H1 (cell line): ENCODE results near the gene SCAI. TPM values are rescaled to one million over a fixed set of nuclear protein-coding genes. Genes with fewer than 3 reads are reported as not detected.

Experiments
- CTCF ChIA-PET: fragments of 300-600 bp; sonication (Branson Sonifier 250); formaldehyde crosslinking; loops from one replicate; lab custom pipeline; 2021; ENCODE audit not compliant: partially characterized antibody; lab: Charles Lee
- POLR2A ChIA-PET: fragments of 300-600 bp; sonication (Branson Sonifier 250); formaldehyde crosslinking; loops from one replicate; lab custom pipeline; 2021; ENCODE audit warnings: inconsistent platforms; ENCODE audit not compliant: partially characterized antibody; lab: Charles Lee
- DNase-seq, 2 experiments: peaks; one replicate each; pipeline versions ENCODE4 v3.0.0 to v3.0.0-alpha.2; 2010 to 2022; ENCODE audit warnings: low spot score in 2 of 2, low read depth in 1 of 2, mixed read lengths in 1 of 2
- FAIRE-seq: peaks from 2 replicates; lab custom pipeline; 2011; peaks lifted over from hg19 to GRCh38; lab: Jason Lieb, UNC
- H2AFZ ChIP-seq: 2 replicates; pipeline ENCODE4 v1.8.1; 2012; ENCODE audit warnings: low read length, inconsistent platforms
- H2AK5ac ChIP-seq: 2 replicates; pipeline ENCODE4 v1.6.1; 2013; ENCODE audit warnings: low read depth, low read length
- H2BK120ac ChIP-seq: replicated peaks from 2 replicates; pipeline ENCODE3; 2013; ENCODE audit warnings: low read depth, low read length, inconsistent platforms
- H2BK12ac ChIP-seq: 2 replicates; pipeline ENCODE4 v1.6.1; 2013; ENCODE audit warnings: low read depth, low read length
- H2BK15ac ChIP-seq: 2 replicates; pipeline ENCODE4 v1.6.1; 2013; ENCODE audit warnings: low read length
- H2BK20ac ChIP-seq: 2 replicates; pipeline ENCODE4 v1.6.1; 2013; ENCODE audit warnings: low read length
- H2BK5ac ChIP-seq: 2 replicates; pipeline ENCODE4 v1.6.1; 2013; ENCODE audit warnings: low read depth, low read length
- H3K14ac ChIP-seq: 2 replicates; pipeline ENCODE4 v1.6.1; 2013; ENCODE audit warnings: inconsistent platforms; ENCODE audit not compliant: insufficient read length
- H3K18ac ChIP-seq: 2 replicates; pipeline ENCODE4 v1.6.1; 2013; ENCODE audit warnings: low read length; ENCODE audit errors: extremely low read depth
- H3K23ac ChIP-seq: 2 replicates; pipeline ENCODE4 v1.6.1; 2013; ENCODE audit warnings: inconsistent platforms; ENCODE audit not compliant: insufficient read length
- H3K23me2 ChIP-seq: 2 replicates; pipeline ENCODE4 v1.6.1; 2013; ENCODE audit warnings: low read depth, low read length
- H3K27ac ChIP-seq: 2 replicates; pipeline ENCODE4 v1.6.1; 2011; ENCODE audit warnings: low read depth, low read length, inconsistent platforms
- H3K27me3 ChIP-seq, 4 experiments: replicated peaks in 1 of 4; 1 replicate in 1 of 4; 2 replicates in 3 of 4; pipeline versions ENCODE4 v1.6.1 to v1.8.1; 2011 to 2013; ENCODE audit warnings: low read length in 3 of 4, mild to moderate bottlenecking in 3 of 4, inconsistent platforms in 2 of 4, mixed read lengths in 2 of 4, moderate library complexity in 1 of 4; ENCODE audit not compliant: control insufficient read depth in 3 of 4, insufficient read depth in 3 of 4; ENCODE audit errors: extremely low read depth in 1 of 4
- H3K36me3 ChIP-seq, 4 experiments: 2 replicates each; pipeline versions ENCODE4 v1.6.1 to v1.8.1; 2011 to 2013; ENCODE audit warnings: mild to moderate bottlenecking in 4 of 4, low read length in 3 of 4, moderate library complexity in 2 of 4, control low read depth in 1 of 4, inconsistent platforms in 1 of 4; ENCODE audit not compliant: insufficient read depth in 4 of 4, control insufficient read depth in 2 of 4
- H3K4ac ChIP-seq: replicated peaks from 2 replicates; pipeline ENCODE3; 2013; ENCODE audit warnings: low read length, low read depth, mixed read lengths, inconsistent platforms; ENCODE audit not compliant: insufficient read length
- H3K4me1 ChIP-seq, 4 experiments: replicated peaks in 1 of 4; 1 replicate in 1 of 4; 2 replicates in 3 of 4; pipeline versions ENCODE4 v1.6.1 to v1.8.1; 2011 to 2013; ENCODE audit warnings: low read length in 3 of 4, inconsistent platforms in 2 of 4, mixed read lengths in 1 of 4; ENCODE audit not compliant: insufficient read depth in 4 of 4, control insufficient read depth in 3 of 4
- H3K4me2 ChIP-seq, 2 experiments: 2 replicates each; pipeline versions ENCODE4 v1.6.1 to v1.8.1; 2011 to 2013; ENCODE audit warnings: low read depth in 2 of 2, low read length in 2 of 2, control low read depth in 1 of 2, inconsistent platforms in 1 of 2, mild to moderate bottlenecking in 1 of 2; ENCODE audit not compliant: insufficient read depth in 1 of 2
- H3K4me3 ChIP-seq, 4 experiments: fragments of 200-600, 300-600 bp in 1 of 4; sonication (generic), shearing (Covaris generic), sonication (Bioruptor Twin) in 1 of 4; 2 replicates each; pipeline versions ENCODE4 v1.5.1 to v1.8.1; 2011 to 2016; ENCODE audit warnings: low read length in 4 of 4, low read depth in 3 of 4, control low read depth in 2 of 4, inconsistent platforms in 2 of 4, mild to moderate bottlenecking in 2 of 4, mixed read lengths in 1 of 4, moderate library complexity in 1 of 4; ENCODE audit not compliant: insufficient read depth in 2 of 4; ENCODE audit errors: extremely low read depth in 1 of 4
- H3K56ac ChIP-seq: replicated peaks from 2 replicates; pipeline ENCODE3; 2013; ENCODE audit warnings: low read depth, mild to moderate bottlenecking, mixed read lengths, low read length, inconsistent platforms; ENCODE audit not compliant: insufficient read length
- H3K79me1 ChIP-seq: 2 replicates; pipeline ENCODE4 v1.6.1; 2013; ENCODE audit warnings: low read depth, low read length, control low read depth
- H3K79me2 ChIP-seq, 2 experiments: 2 replicates each; pipeline versions ENCODE4 v1.6.1 to v1.8.1; 2012 to 2013; ENCODE audit warnings: low read length in 2 of 2, mild to moderate bottlenecking in 2 of 2, inconsistent platforms in 1 of 2; ENCODE audit not compliant: insufficient read depth in 2 of 2, control insufficient read depth in 1 of 2
- H3K9ac ChIP-seq, 4 experiments: replicated peaks in 1 of 4; 1 replicate in 1 of 4; 2 replicates in 3 of 4; pipeline versions ENCODE4 v1.6.1 to v1.8.1; 2011 to 2013; ENCODE audit warnings: low read depth in 3 of 4, low read length in 3 of 4, control low read depth in 2 of 4, mild to moderate bottlenecking in 2 of 4, moderate library complexity in 2 of 4, inconsistent platforms in 1 of 4; ENCODE audit errors: extremely low read depth in 1 of 4
- H3K9me3 ChIP-seq, 2 experiments: 2 replicates each; pipeline versions ENCODE4 v1.6.1 to v1.8.1; 2012 to 2013; ENCODE audit warnings: mild to moderate bottlenecking in 2 of 2, moderate library complexity in 2 of 2, control low read depth in 1 of 2, inconsistent platforms in 1 of 2, low read depth in 1 of 2, low read length in 1 of 2, mixed read lengths in 1 of 2; ENCODE audit not compliant: insufficient read depth in 2 of 2
- H4K20me1 ChIP-seq, 2 experiments: replicated peaks in 1 of 2; 2 replicates each; pipeline versions ENCODE3 to v1.8.1; 2011 to 2013; ENCODE audit warnings: inconsistent platforms in 2 of 2, low read length in 2 of 2, mild to moderate bottlenecking in 1 of 2; ENCODE audit not compliant: insufficient read depth in 2 of 2, control insufficient read depth in 1 of 2
- H4K5ac ChIP-seq: 2 replicates; pipeline ENCODE4 v1.6.1; 2013; ENCODE audit warnings: low read length, low read depth, mixed read lengths, inconsistent platforms; ENCODE audit not compliant: insufficient read length
- H4K8ac ChIP-seq: 2 replicates; pipeline ENCODE4 v1.8.0; 2013; ENCODE audit warnings: mild to moderate bottlenecking, moderate library complexity, low read length, inconsistent platforms; ENCODE audit not compliant: insufficient read depth; ENCODE audit errors: extremely low read depth
- H4K91ac ChIP-seq: replicated peaks from 2 replicates; pipeline ENCODE3; 2013; ENCODE audit warnings: low read length, mixed read lengths, inconsistent platforms; ENCODE audit not compliant: insufficient read length
- CBX5 ChIP-seq: fragments of 300-800, 300-1000 bp; sonication (generic); IDR thresholded peaks from 2 replicates; pipeline ENCODE4 v1.7.1; 2016; ENCODE audit warnings: antibody characterized with exemption, low read length, low read depth
- CTBP2 ChIP-seq: IDR thresholded peaks from 2 replicates; pipeline ENCODE4 v1.7.0; 2011; ENCODE audit warnings: borderline replicate concordance, mild to moderate bottlenecking, moderate library complexity, mixed read lengths, low read length; ENCODE audit not compliant: insufficient read depth, insufficient read length
- EP300 ChIP-seq, 2 experiments: IDR thresholded peaks; 1 replicate in 1 of 2; 2 replicates in 1 of 2; pipeline ENCODE4 v1.6.1; 2011 to 2012; ENCODE audit warnings: low read depth in 2 of 2, low read length in 2 of 2, mild to moderate bottlenecking in 2 of 2, borderline replicate concordance in 1 of 2, inconsistent platforms in 1 of 2, moderate library complexity in 1 of 2
- EZH2 ChIP-seq: fragments of 200-600 bp; sonication (generic); IDR thresholded peaks from 2 replicates; pipeline ENCODE4 v1.7.1; 2012; ENCODE audit warnings: low read depth, mild to moderate bottlenecking, moderate library complexity, low read length, inconsistent platforms; ENCODE audit not compliant: severe bottlenecking
- HDAC2 ChIP-seq, 2 experiments: fragments of 300-600 bp in 1 of 2; sonication (generic) in 1 of 2; IDR thresholded peaks; 2 replicates each; pipeline ENCODE4 v1.6.1; 2011 to 2012; ENCODE audit warnings: low read depth in 2 of 2, low read length in 2 of 2, mild to moderate bottlenecking in 2 of 2, moderate library complexity in 2 of 2, borderline replicate concordance in 1 of 2, inconsistent platforms in 1 of 2
- JUND ChIP-seq: IDR thresholded peaks from 2 replicates; pipeline ENCODE4 v1.6.1; 2011; ENCODE audit warnings: mild to moderate bottlenecking, improper control_type of control experiment, low read length
- KDM1A ChIP-seq: fragments of 200-600, 300-600 bp; sonication (generic); IDR thresholded peaks from 2 replicates; pipeline ENCODE4 v1.7.1; 2016; ENCODE audit warnings: mild to moderate bottlenecking, low read length, borderline replicate concordance
- MAX ChIP-seq: IDR thresholded peaks from 2 replicates; pipeline ENCODE4 v1.6.1; 2012; ENCODE audit warnings: inconsistent platforms
- PHF8 ChIP-seq: fragments of 200-600 bp; sonication (generic); conservative IDR thresholded peaks from 2 replicates; pipeline ENCODE4 v1.7.1; 2012; ENCODE audit warnings: low read depth, mild to moderate bottlenecking, inconsistent platforms, low read length, moderate library complexity
- SIN3A ChIP-seq, 2 experiments: IDR thresholded peaks in 1 of 2; conservative IDR thresholded peaks in 1 of 2; 2 replicates each; pipeline ENCODE4 v1.6.1; 2011 to 2012; ENCODE audit warnings: low read length in 2 of 2, improper control_type of control experiment in 1 of 2, low read depth in 1 of 2, mild to moderate bottlenecking in 1 of 2
- SP1 ChIP-seq: IDR thresholded peaks from 2 replicates; pipeline ENCODE4 v1.6.1; 2011; ENCODE audit warnings: low read depth, low read length
- SP2 ChIP-seq: IDR thresholded peaks from 2 replicates; pipeline ENCODE4 v1.6.1; 2012; ENCODE audit warnings: mild to moderate bottlenecking, low read length, inconsistent platforms
- SUZ12 ChIP-seq: fragments of 200-600 bp; sonication (generic); IDR thresholded peaks from 2 replicates; pipeline ENCODE4 v1.6.1; 2012; ENCODE audit warnings: mild to moderate bottlenecking, inconsistent platforms, low read length, moderate library complexity, mixed read lengths
- WGBS, 2 experiments: shearing (Covaris generic) in 1 of 2; methylation state at CpG; one replicate each; pipeline versions ENCODE4 v1.1.6 to v1.1.7; 2013 to 2015; ENCODE audit warnings: low lambda C conversion rate in 2 of 2, mixed read lengths in 2 of 2, inconsistent platforms in 1 of 2, low coverage in 1 of 2, missing lambda C conversion rate in 1 of 2; ENCODE audit not compliant: insufficient replicate concordance in 2 of 2, insufficient coverage in 1 of 2, insufficient read length in 1 of 2; ENCODE audit errors: extremely low coverage in 1 of 2, missing lambda C conversion rate in 1 of 2; 5-methylcytosine and 5-hydroxymethylcytosine counted together
- polyA plus RNA-seq, 7 experiments: library from polyadenylated mRNA; depleted of rRNA in 3 of 7; stranded (reverse) in 5 of 7; unstranded in 2 of 7; fragments of >200 nt in 5 of 7; fragments of 200-250 nt in 2 of 7; gene quantifications; 1 replicate in 5 of 7; 2 replicates in 1 of 7; 4 replicates in 1 of 7; pipeline versions ENCODE4 v1.2.1 to v1.2.3, GENCODE V29; 2011 to 2013; ENCODE audit warnings: missing spikeins in 2 of 7, mixed read lengths in 2 of 7
- total RNA-seq: library from RNA; stranded (reverse); fragmentation: NEBNext Ultra II Directional; extraction: Animal tissue kit (Norgen Biotek cat#: 25700); gene quantifications from 2 replicates; pipeline ENCODE4 v1.2.1, GENCODE V29; 2021

The SCAI gene
- total and polyA plus RNA-seq, 2 of the 8 experiments (the other 6 are each of a cell fraction or from before 2014, with no cell fraction given): 6.4 to 19.8 TPM

- Histone ChIP-seq H3K9me3 (peaks cover 3 to 9% of the 10 kb centered on the region in 2 experiments; a peak in 2 of 4 replicates), H4K20me1 (no peaks in the 10 kb centered on the region), H4K5ac (no peak overlapping the region), H3K79me2 (no peaks in the 10 kb centered on the region), H3K4me3 (no peak overlapping the region), H3K27ac (no peak overlapping the region), H3K23ac (no peak overlapping the region), H3K27me3 (no peaks in the 10 kb centered on the region), H2AFZ (no peak overlapping the region), H3K4me2 (no peak overlapping the region), H3K23me2 (no peaks in the 10 kb centered on the region), H3K4ac (no peak overlapping the region), H3K9ac (no peak overlapping the region), H2AK5ac (no peak overlapping the region), H3K79me1 (no peaks in the 10 kb centered on the region), H2BK120ac (no peak overlapping the region), H3K36me3 (peaks cover 0 to 8% (median 0%) of the 10 kb centered on the region in 4 experiments; a peak in 2 of 8 replicates), H4K8ac (no peak overlapping the region), H2BK5ac (no peak overlapping the region), H2BK15ac (no peak overlapping the region), H2BK20ac (no peak overlapping the region), H4K91ac (no peak overlapping the region), H3K4me1 (no peaks in the 10 kb centered on the region), H2BK12ac (no peak overlapping the region), H3K18ac (no peak overlapping the region), H3K14ac (no peak overlapping the region), H3K56ac (no peak overlapping the region)
- FAIRE-seq (no peak), DNase-seq (no peak)
- WGBS, 2 experiments: 98% methylated on average over 2 of the region's 2 CpGs; no CpG with 5 or more reads in 1 of the 2 experiments
- ChIA-PET CTCF (no interaction called here), POLR2A (no interaction called here)
- TF ChIP-seq EP300 (IDR thresholded peaks at IDR 0.05; ENCODE audit: borderline replicate concordance in 1 of 2, low read depth in 2 of 2, low read length in 2 of 2) (no peak), MAX (no peak), SP2 (no peak), SP1 (no peak), HDAC2 (IDR thresholded peaks at IDR 0.05; ENCODE audit: borderline replicate concordance in 1 of 2, low read depth in 2 of 2, low read length in 2 of 2) (no peak), JUND (no peak), EZH2 (no peak), SIN3A (conservative IDR thresholded peaks at IDR 0.05 in 1 of 2, IDR thresholded peaks at IDR 0.05 in 1 of 2; ENCODE audit: low read depth in 1 of 2, low read length in 2 of 2) (no peak), KDM1A (no peak), CBX5 (no peak), CTBP2 (no peak), SUZ12 (no peak), PHF8 (no peak)
Measured at GRCh38 chr9:125008599-125008998, 134.7 kb downstream of the SCAI start.
